HG02885 (cell line): ENCODE results near the gene NFATC3.

ENCODE experiments used
- ATAC-seq: cut with Tn5 transposase; IDR thresholded peaks from one replicate; pipeline ENCODE4 v1.9.1; 2021; ENCODE audit warnings: mild to moderate bottlenecking; ENCODE audit not compliant: unreplicated experiment, poor library complexity

The NFATC3 gene

DNA sequence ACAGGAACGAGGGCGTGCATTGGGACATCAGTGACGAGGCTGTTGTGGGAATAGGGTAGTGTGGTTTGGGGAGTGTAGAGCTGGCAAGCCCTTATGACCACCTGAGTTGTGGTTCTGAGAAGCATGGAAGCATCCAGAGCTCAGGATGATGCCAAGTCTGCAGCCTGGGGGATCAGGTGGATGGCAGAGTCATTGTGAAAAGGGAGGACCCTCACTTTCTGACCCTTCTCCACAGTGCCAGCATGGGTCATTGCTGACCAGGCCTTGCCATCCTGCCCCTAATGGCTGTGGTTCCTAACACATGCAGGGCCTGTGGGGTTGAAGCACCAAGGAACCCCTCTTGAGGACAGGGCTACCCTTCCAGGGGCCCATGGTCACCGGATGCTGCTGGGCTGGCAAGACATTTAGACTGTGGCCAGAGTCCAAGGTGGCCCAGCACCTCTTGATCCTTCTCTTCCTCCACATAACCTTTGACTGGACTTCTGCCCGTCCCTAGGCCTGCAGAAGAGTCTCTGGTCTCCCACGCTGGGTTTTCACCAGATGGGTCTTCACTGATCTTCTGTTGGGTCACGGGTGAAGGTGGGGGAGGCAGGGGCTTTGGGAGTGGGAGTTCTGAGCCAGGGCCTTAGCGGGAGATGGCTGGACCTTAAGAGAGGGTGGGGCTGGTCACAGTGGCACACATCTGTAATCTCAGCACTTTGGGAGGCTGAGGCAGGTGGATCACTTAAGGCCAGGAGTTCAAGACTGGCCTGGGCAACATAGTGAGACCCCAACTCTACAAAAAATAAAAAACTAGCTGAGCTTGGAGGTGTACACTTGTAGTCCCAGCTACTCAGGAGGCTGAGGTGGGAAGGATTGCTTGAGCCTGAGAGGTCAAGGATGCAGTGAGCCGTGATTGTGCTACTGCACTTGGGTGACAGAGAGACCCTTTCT is 158.0 kb downstream of the NFATC3 start:
- no peak for ATAC-seq

DNA sequence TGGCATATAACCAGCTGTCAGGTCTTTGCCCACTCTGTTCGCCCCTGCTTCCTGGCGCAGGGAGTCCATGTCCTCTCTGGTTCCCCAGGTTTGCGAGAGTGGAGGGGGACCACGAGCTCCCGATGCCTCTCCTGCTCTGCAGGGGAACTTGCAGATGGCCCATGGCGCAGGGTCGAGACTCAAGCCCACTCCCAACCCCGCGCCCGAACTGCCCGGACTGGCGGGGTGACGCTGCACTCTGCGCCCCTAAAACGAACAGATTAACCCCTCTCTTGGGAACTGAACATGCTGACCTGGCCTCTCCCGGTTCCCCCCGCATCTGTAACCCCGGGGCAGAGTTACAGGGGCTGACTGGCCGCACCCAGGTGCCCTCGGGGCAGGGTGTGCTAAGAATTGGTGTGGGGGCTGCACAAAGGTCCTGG is 159.3 kb downstream of the NFATC3 start:
- ATAC-seq = no peak

DNA sequence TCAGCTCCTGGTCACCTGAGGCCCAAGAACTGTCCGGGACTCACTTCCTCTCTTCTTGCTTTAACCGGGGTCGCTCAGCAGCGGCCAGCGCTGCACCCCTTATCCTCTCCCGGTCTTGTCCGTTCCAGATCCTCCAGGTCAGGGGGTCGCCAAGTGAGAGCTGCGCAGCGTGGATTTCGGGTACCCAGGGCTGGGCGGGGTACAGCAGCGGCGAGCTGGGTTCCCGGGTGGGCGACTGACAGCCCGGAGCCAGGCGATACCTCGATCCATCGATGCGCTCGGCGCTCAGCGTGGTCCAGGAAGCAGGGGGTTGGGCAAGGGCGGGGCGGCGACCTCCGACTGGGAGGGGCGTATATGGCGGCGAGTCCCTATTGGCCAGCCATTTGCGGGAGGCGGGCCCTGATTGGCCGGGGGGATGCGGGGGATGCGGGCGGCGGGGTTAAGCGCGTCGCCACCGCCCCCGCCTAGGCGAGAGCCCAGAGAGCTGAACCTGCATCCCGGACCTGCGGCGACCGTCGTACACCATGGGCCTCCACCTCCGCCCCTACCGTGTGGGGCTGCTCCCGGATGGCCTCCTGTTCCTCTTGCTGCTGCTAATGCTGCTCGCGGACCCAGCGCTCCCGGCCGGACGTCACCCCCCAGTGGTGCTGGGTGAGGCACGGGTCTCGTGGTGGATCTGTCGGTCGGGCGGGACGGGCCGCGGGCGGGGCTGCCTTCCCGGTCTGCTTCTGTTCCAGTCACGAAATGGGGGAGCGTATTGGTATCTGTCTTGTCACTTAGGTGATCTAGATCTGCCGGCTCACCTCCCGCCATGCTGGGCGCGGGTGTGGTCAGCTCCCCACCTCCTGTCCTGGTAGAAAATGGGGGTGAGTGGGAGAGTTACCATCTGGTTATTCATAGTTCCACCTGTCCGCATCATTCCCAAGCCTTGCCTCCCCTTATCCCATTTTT is 160.0 kb downstream of the NFATC3 start, which contains the start of gene PLA2G15:
PLA2G15 (plus strand) TSS at position 471 of the 951 bp plus-strand sequence; CDS start at position 525, 54 bp downstream.
- peak; percentile 95 for ATAC-seq

DNA sequence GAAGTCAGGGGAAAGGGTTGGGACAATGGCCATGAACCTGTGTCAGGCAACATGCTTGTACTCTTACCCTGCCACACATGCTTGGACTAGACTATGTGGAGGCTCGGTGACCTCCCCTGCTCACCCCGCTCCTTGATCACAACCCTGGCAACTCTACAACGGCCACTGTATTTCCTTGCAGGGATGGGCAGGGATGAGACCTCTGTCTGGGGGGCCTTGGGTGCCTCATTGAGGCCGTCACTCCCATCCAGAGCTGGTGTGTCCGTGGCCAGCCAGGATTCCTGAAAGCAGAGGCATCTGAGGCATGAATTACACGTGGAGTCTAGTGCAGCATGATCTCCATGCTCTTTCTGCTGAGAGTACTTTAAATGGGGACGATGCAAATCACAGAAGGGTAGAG is 161.0 kb downstream of the NFATC3 start:
- no peak for ATAC-seq

DNA sequence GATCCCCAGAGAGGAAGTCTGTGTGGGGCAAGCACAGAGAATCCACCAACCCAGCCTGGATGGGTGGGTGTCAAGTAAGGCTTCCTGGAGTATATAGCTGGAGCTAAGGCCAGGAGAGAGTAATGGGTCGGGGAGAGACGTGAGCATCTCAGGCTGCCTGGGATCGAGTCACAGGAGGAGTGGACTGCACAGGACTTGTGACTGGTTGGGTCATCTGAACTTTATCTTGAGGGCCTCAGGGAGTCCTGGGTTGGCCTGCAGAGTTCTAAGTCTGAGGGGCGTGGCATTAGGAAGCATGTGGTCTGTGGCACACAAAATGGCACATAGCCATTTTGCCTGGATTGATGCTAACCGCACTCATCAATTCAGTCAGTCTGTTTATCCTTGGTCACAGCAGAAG is 161.5 kb downstream of the NFATC3 start:
- no peak for ATAC-seq

DNA sequence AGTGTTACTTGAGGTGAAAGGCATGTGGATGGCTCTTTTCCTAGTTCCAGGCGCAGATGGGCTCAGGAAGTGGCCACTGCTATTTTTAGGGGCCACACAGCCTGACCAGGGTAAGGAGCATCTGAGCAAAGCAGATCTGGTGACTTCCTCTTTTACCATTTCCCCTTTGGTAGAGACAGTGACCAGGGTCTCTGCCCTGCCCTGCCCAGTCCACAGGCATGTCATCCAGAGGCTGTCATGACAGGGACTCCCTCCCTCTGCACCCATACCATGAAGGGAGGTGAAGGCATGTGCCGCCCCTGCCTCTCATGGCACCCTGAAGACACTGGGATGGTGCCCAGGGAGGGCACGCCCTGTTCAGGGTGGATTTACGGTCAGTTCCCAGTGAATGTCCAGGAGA is 162.2 kb downstream of the NFATC3 start:
- no peak for ATAC-seq

DNA sequence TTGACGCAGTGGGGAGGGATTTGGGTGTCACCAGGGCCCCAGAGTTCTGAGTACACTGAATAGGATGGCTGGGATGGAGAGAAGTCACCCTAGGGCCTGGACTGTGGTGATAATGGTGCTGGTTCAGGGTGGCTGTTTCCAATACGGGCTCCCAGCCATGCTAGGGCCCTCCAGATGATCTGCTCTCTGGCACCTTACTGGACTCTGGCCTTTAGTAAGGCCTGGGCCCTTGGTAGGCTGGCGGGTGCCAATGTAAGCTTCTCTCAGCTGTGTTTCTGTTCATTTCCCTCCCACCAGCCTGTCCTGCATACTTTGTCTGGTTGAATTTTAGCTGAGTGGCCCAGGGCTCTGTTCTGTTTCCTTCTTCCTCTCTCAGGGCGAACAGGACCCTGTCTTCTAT is 162.8 kb downstream of the NFATC3 start:
- no peak for ATAC-seq

DNA sequence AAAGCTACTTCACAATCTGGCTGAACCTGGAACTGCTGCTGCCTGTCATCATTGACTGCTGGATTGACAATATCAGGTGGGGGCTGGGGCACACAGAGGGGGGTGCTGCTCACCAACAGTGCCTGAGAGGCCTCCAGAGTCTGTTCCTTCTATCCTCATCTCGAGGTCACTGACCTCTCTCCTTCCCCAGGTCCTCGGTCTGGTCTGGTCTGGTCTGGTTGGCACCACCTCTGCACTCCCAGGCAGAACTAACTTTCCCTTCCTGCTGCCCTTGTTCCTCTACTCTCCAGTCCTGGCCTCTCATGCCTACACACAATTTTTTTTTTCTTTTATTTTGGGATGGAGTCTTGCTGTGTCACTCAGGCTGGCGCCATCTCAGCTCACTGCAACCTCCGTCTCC is 164.2 kb downstream of the NFATC3 start:
- no peak for ATAC-seq

DNA sequence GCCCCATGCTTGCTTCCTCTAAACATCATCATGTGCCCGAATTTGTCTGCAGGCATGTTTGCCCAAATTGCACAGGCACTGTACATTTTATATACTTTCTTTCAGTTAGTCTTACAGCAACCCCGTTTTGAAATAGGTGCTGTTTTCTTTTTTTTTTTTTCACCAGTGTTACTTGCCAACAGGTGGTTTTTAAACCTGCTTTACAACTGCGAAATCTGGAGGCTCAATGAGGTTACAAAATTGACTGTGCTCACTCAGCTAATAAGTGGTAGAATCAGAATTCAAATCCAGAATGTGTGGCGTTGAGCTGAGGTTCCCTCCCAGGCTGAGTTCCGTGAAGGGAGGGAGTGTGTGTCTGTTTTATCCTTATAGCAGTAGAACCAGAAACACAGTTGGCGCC is 165.8 kb downstream of the NFATC3 start:
- no peak for ATAC-seq

DNA sequence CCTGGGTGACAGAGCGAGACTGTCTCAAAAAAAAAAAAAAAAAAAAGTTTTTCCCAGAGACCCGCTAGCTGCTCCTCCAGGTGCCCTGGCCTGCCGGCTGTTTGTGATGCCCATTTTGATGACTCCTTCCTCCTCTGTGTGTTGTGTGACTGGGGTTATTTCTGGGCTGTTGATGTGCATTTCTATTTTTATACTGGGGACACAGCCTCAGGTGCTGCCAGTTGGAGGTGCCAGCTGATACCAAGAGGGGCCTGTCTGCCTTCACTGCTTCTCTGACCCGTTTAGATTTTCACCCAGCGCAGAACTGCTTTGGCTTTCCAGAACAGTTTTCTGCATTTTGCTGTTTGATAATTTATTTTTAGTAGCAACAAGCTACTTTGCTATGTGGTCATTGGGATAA is 166.7 kb downstream of the NFATC3 start:
- no peak for ATAC-seq

DNA sequence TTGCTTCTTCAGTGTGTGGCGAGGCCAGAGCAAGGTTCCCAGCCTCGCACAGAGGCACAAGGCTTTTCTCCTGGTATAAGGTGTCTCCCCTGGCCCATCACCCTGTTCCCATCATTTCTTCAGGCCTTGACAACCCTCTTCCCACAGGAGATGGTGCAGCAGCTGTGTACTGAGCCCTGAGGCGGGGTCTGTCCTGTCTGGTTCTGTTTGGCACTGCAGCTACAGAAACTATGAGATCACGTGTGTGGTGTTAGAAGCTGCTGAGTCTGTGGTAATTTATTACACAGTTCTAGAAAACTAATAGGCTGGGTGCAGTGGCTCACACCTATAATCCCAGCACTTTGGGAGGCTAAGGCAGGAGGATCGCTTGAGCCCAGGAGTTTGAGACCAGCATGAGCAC is 167.2 kb downstream of the NFATC3 start:
- ATAC-seq = no peak

DNA sequence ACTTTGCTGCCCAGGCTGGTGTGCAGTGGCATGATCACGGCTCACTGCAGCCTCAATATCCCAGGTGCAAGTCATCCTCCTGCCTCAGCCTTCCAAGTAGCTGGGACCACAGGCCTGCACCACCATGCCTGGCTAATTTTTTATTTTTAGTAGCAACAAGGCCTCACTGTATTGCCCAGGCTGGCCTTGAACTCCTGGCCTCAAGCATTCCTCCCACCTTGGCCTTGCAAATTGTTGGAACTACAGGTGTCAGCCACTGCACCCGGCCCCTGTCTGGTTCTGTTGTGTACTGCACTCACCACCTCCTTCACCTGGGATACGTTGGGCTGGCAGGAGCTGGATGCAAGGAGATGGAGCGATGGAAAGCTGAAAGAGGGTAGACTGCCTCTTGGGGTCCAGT is 168.6 kb downstream of the NFATC3 start:
- no peak for ATAC-seq

DNA sequence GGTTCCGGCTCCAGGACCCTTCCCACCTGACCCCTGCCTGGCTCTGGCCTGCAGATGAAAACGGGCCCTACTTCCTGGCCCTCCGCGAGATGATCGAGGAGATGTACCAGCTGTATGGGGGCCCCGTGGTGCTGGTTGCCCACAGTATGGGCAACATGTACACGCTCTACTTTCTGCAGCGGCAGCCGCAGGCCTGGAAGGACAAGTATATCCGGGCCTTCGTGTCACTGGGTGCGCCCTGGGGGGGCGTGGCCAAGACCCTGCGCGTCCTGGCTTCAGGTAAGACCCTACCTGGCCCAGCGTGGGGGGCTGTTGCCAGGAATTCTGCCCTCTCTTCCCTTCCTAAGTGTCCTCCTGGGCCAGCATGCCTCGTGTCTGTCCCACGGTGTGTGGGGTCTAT is 170.5 kb downstream of the NFATC3 start:
- no peak for ATAC-seq

DNA sequence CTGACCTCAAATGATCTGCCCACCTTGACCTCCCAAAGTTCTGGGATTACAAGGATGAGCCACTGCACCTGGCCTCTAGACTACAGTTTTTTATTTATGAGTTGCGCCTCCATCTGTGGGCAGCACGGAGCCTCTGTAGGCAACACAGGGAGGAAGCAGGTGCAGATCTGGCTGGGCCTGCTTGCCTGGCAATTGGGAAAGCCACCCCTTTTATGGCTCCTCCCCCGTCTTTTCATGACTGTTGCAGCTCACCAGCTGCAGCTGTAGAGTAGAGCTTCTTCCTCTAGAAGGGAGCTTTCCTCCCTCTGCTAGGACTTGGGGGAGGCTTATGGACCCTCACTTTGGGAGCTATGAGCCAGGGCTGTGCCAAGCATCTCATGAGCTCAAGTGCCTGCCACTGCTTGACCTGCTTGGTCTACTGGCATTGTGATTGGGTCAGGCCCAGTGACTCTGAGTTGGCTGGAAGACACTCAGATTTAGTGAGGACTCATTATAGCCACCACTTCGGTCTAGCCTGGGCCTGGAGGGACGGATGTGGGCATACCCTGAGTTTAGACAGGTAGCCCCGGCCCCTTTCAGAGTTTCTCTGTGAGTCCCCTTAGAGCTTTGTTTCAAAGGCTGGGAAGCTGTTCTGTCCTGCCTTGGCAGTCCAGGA is 172.2 kb downstream of the NFATC3 start:
- ATAC-seq = peak; percentile 71

DNA sequence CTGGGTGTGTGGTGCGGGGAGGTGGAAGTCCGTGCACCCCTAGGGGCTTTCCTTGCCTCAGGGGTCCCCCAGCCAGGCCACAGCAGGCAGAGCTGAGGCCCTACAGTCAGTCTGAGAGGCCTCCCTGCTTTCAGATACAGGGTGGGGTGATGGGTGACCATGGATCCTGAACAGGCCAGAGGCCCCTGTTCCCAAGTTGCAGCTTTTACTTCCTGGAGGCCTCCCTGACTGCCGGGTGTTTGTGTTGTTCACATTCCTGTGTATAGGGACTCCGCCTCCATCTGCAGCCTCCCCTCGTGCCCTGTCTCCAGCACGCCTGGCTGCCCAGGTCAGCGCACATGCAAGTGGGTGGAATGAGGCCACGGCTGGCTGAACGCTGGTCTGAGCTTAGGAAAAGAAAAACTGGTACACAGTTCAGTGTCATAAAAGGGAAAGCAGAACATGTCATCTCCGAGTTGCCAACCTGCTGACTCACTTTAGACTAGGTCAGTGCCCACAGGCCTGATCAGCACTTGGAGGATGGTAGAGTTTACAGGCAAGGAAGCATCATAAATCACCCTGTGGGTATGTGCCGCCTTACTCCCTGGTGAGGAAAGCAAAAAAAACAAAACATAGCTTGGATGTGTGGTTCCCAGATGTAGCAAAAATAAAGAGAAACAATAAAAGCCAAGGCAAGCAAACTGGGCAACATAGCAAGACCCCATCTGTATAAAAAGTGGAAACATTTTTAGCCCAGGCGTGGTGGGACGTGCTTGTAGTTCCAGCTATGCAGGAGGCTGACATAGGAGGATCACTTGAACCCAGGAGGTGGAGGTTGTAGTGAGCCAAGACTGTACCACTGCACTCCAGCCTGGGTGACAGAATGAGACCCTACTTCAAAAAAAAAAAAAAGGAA is 173.0 kb downstream of the NFATC3 start:
- ATAC-seq = no peak

DNA sequence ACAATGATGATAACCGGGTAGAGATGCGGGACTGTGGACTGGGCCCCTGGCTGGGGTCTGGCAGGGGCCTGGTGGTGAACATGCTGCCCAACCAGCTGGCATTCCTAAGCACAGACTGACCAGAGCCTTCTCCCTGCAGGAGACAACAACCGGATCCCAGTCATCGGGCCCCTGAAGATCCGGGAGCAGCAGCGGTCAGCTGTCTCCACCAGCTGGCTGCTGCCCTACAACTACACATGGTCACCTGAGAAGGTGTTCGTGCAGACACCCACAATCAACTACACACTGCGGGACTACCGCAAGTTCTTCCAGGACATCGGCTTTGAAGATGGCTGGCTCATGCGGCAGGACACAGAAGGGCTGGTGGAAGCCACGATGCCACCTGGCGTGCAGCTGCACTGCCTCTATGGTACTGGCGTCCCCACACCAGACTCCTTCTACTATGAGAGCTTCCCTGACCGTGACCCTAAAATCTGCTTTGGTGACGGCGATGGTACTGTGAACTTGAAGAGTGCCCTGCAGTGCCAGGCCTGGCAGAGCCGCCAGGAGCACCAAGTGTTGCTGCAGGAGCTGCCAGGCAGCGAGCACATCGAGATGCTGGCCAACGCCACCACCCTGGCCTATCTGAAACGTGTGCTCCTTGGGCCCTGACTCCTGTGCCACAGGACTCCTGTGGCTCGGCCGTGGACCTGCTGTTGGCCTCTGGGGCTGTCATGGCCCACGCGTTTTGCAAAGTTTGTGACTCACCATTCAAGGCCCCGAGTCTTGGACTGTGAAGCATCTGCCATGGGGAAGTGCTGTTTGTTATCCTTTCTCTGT is 174.0 kb downstream of the NFATC3 start:
- no peak for ATAC-seq

DNA sequence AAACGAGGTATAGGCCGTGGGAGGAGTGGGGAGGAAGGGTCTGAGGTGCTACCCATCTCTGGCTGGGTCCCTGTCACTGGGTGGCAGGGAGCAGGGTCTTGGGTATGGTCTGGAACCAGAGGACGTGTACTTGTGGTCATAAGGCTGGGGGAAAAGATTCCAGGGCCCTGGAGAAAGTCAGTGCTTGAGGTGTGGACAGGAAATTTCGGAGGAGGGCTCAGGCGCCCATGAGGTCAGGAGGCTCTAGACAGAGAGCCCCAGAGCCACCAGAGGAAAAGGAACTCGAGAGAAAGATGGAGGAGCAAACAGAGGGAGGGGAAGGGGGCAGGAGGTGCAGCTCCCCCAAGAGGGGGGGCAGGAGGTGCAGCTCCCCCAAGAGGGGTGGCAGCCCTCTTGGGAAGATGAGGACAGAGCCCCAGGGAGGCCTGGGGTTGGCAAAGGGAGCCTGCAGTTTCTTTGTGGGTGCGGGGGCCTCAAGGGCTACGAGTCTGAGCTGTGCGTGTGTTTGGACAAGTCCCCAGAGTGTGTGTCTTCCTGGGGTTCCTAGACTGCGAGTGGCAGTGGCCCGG is 178.5 kb downstream of the NFATC3 start:
- no peak for ATAC-seq
